Measurements from ENCODE around the gene OR1Q1.

DNA sequence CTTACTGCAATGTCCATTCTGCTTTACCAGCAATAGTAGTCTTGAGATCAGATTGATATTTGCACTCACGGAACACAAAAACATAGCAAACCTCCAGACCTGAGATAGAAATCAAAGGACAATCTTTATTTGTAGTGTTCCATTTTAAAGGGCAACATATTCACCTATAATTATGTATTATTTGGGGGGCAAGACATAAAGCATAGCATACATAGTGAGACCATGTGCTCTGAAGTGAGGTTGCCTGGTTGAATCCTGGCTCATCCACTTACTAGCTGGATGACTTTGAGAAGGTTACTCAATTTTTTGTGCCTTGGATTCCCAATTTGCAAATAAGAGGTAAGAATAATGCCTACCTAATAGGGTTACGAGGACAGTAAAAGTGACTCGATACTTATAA lies 43.0 kb downstream of the OR1Q1 start, which contains the start of gene OR1B1:
- no peak for TF ChIP-seq CTCF (optimal IDR thresholded peaks at IDR 0.05 in 1 of 3, IDR thresholded peaks at IDR 0.05 in 1 of 3, conservative IDR thresholded peaks at IDR 0.05 in 1 of 3; ENCODE audit: extremely low read depth in 1 of 3, insufficient read depth in 2 of 3, low read length in 3 of 3)
- no peak for TF ChIP-seq EZH2 (IDR thresholded peaks at IDR 0.05; ENCODE audit: low read length)

Measured in keratinocyte (primary cell).